Fibroblast of skin of abdomen (primary cell): ENCODE data around the gene PSMB1.
"Not testable (repeated sequence)": the region's sequence is repeated elsewhere in the genome, so short reads cannot be mapped to it uniquely, and the experiment has no call there.

Experiments
- DNase-seq: peaks from one replicate; pipeline ENCODE4 v3.0.0-alpha.2; 2013

PSMB1 gene

GRCh38 chr6:170502268-170502667 is 50.8 kb downstream of the PSMB1 start:
- not testable (repeated sequence) for DNase-seq

- no peak for DNase-seq
These were observed 52.0 kb downstream of the PSMB1 start for GRCh38 chr6:170500955-170501590.

- no peak for DNase-seq
These were observed 55.2 kb downstream of the PSMB1 start for GRCh38 chr6:170497841-170498301.

DNA sequence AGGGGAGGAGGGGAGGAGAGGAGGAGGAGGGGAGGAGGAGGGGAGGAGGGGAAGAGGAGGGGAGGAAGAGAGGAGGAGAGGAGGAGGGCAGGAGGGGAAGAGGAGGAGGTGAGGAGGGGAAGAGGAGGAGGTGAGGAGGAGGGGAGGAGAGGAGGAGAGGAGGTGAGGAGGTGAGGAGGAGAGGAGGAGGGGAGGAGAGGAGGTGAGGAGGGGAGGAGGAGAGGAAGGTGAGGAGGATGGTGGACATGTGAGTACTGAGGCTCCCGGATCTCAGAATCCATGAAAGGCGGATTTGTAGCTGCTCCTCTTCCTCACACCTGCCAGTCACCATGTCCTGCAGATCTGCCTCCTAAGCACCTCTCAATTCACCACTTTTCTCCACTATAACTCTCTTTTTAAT is 59.8 kb downstream of the PSMB1 start:
- no peak for DNase-seq

DNA sequence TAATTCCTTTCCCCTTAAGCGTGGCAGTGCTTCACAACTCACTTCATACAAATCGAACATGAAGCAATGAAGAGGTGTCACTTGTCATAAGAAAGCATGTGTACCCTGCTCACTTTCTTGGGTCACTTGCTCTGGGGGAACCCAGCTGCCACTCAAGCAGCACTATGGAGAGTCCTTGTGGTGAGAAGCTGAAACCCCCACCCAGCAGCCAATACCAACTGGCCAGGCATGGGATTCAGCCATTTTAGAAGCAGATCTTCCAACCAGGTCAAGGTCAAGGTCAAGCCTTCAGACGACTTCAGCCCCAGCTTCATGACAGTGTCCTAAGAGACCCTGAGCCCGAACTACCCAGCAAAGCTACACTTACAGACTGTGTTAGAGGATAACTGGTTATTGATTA is 62.8 kb downstream of the PSMB1 start:
- no peak for DNase-seq

DNA sequence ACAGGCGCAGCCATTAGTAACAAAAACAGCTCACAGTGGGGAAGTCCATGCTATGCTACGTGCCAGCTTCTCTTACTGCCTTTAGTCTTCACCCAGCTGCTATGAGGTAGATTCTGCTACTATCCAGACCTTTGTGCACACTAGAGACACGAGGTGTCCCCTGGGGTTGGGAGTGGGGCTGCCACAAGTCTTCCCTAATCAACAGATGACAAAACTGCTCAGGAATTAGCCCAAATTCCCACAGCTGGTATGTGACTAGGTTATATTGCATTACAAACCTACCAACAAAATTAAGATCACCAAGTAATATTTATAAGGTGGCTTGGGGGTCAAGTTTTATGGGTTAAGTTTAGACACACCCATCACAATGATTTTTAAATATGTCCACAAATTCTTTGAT is 63.3 kb downstream of the PSMB1 start:
- no peak for DNase-seq

DNA sequence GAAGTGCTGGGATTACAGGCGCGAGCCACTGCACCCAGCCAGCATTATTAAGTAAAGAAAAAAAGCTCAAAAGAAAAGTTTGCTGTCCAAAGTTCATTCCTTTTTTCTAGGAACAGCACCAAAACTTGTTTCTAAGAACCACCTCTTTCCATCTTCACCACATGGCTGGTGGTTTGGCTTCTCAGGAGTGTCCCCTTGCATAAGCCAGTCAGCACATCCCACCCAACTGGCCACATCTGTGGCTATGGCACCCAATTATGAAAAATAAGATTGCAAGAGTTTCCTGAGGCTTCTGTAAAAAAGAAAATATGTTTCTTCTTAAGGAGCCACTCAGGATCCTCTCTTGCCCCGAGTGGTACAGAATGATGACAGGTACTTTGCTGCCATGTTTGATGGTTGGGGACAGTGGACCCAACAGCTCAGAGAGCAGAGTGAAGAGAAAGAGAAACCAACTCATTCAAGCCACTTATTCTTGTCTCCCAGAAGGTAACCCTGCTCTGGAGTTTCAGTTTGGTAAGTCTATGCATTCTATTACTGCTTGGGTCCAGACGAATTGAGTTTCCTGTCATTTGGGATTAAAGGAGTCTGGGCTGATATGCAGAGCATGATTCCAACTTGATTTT is 65.3 kb downstream of the PSMB1 start:
- DNase-seq: no peak

GRCh38 chr6:170485159-170485558 is 67.9 kb downstream of the PSMB1 start:
- peak; percentile 9 for DNase-seq
